HTERT RPE-1 (cell line): Measurements from ENCODE around the gene FANCG.

ENCODE experiments used
- in situ Hi-C: fragments of 300-500 bp; cut with MboI; formaldehyde crosslinking; loops from 4 replicates; pipeline ENCODE4 v1.14.3; 2020; ENCODE audit warnings: low sequenced_read_pairs

The FANCG gene

DNA sequence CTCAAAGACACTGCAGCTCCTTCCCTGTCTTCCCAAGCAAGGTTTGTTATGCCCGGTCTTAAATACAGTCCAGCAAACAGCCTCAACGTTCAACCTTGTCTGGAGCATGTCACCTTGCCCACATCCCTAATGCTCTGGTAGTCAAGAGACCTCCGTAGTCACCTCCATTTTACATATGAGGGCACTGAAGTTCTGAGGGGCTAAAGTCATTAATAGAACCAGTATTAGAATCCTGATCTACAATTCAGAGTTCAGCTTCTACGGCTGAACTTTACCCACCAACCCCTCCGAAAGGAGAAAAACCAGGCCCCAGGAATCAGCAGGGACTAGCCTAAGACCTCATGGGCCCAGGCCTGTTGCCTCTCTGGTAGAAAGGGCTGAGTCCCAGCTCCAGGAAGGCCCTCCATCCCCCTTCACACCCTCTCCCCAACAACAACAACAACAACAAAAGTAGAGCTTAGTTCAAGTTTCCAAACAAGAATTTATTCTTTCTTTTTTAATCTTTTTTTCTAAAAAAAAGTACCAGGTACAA, 24.0 kb upstream of the FANCG start:
- in situ Hi-C loops, result no loop called here

DNA sequence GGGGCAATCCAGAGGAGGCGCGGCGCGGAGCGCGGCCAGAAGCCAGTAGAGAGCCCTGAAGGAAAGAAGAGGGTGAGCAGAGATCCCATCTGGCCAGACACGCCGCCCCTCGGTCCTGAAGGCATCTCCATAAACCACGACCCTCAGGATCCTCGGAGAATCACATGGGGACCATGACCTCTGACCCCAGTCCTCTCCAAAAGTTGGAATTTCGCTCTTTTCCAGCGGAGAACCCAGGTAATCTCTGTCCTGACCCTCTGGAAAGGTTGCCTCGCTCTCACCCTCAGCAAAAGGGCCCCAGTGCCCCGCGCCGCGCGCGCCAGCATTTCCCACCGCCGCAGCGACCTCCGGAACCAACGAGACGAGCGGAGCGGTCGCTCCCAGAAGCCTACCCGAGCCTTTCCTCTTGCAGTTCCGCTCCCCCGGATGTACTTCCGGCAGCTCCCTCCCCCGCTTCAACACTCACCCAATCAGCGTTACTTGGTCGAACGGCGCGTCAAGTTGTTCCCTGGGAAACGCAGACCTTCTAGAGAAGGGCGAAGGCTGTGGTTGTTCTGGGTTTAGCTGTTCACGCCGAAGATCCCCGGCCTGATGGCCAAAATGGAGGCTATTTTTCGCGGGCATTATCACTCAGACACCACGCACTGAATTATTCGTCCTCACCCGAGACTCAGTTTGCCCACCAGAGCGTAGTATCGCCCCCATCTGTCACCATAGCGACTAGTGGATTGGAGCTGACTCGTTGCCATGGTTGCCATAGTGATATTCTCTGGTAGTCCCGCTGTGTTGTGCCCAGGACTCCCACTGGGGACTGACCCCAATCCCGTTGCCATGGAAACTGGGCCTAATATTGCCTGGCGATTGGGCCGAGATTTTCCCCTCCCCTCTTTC, 23.3 kb upstream of the FANCG start, which contains the start of gene STOML2:
Gene STOML2 (minus strand): TSS at position 363 of the 891 bp plus-strand sequence. CDS start 37 bp downstream, at position 326.
- in situ Hi-C loops, result no loop called here

DNA sequence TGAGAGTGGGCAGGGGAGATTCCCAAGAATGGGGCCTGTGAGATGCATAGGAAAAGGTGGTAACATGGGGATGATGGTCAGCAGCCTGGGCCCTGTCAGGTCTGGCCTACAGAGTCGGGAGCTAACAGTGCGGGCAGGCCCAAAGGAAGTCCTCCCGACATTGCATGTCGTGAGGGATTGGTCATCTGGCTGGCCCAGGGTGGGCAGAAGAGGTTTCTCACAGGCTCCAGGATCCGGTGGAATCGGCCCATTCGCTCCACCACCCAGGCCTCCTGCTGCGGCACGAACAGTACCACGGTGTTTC, 22.7 kb upstream of the FANCG start:
- in situ Hi-C loops, result no loop called here

DNA sequence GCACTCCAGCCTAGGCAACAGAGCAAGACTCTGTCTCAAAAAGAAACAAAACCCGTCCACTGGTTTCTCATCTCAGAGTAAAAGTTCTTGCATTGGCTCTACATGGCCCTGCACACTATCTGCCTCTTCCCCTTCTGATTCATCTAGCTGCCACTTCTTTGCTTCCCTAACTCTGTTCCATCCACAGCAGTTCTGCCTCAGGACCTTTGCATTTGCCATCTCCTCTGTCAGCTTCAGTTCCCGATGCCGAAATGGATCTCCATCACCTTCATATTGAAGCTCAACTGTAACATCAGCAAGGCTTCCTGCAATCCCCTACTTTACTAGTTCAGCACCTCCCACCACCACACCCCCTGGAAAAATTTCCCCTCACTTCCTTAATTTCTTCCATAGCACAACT, 17.8 kb upstream of the FANCG start:
- in situ Hi-C loops, result no loop called here

DNA sequence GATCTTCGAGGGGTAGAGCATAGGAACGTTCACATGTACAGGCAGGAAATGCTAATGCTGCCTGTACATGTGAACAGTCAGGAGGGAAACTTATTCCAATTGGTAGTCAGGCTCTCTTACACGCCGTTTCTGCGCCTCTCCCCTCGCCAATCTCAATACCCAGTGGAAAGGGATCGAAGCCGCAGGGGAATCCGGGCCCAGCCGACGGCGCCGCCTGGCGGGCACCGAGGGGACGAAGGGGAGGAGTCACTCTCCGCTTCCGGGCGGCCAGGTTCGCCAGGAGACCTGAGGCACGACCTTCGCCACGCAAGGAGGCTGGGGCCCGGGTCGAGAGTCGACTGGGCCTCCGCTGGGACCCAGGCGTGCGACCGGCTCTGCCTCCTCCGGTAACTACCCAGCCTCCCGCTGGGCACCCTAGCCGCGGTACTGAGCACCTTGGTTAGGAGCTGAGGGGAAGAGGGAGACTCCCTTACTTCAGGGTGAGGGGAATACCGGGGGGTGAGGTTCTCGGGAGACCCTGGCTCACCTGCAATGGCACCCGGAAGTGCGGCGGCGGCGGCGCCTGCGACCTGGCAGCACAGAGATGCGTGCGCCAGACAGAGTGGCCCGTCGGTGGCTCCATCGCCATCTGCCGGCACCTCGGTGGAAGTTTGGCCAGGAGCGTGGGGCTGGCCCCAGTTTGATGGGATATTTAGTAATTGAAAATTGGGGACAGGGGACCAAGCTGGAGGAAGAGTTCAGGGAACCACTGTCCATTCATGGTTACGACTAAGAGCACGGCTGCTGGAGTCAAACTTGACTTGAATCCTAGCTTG, 16.5 kb upstream of the FANCG start, which contains the start of gene PIGO:
Gene PIGO (minus strand): TSS at position 557 of the 815 bp plus-strand sequence. CDS start 1,026 bp downstream, outside the sequence.
- in situ Hi-C loops, result no loop called here

DNA sequence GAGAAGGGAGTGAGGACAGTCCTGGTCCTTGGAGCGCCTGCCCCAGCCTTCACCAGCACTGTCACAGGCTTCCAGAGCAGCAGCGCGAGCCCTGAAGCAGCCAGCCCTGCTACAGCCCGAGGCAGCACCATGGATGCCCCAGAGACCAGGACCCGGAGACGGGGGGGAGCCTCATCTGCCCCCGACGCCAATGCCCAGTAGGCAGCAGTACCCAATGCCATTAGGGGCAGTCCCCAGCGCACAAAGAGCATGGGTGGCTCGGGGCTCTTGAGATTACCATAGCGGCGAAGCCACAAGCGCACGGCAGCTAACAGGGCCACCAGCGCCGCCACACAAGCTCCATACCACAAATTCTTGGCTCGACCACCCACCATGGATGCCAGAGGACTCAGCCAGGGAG, 11.8 kb upstream of the FANCG start:
- in situ Hi-C loops, result no loop called here

DNA sequence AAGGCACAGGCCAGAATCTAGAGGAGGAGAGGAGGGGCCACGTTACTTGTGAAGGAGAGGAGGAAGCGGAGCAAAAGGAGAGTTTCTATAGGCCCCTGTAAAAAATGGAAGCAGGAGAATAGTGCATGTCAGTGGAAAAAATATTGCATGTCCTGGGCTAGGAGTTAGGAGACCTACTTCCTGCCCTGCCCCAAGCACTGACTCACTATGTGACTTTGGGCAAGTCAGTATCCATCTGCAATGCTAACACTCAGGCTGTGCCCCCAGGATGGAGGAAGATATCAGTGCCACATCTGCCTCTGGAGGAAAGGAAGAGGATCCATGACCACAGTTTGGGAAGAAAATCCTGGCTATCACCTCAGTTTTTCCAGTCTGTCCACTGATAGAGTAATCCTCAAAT, 9.7 kb upstream of the FANCG start:
- in situ Hi-C loops, result no loop called here

DNA sequence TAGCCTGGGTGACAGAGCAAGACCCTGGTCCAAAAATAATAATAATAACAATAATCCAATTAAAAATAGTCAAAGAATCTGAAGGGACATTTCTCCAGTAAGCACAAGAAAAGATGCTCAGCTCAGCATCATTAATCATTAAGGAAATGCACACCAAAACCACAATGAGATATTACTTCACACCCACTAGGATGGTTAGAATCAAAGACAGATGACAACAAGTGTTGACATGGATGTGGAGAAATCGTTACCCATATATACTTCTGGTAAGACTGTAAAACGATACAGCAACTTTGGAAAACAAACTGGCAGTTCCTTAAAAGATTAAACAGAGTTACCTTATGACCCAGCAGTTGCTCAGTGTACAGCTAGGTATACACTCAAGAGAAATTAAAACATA, 5.3 kb upstream of the FANCG start:
- in situ Hi-C loops, result no loop called here

DNA sequence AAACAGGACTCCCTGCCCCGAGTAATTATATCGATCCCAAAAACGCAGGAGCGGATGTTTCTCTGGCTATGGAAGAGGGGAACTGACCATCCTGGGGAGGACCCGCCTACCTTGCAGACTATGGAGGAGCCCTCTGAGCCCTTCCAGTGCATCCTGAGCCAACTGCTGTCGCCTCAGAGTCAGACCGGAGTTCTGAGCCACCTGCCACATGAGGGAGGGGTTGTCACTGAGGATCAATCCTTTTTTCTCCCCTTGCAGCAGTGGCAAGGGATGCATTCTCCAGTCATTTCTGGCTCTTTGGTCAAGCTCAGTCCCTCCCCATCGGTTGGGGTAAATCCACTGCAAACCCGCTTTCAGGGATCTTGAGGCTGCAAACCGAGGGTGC, 709 bp downstream of the FANCG start:
- in situ Hi-C loops, result no loop called here

DNA sequence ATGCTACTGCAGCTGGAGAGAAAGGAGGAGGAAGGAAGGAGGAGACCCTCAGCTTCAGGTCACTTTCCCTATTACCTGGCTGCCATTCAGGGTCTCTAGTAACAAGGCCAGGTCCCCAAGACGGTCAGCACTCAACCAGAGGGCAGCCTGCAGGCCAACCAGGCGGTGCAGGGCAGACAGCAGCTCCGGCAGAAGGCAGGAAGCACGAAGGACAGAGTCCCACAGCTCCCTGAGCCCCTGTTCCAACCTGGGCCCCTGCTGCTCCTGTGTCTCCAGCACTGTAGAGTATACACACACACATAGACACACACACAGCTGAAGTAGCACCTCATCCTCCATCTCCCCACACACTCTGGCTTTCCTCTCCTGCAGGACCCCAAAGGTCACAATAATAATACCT, 1.7 kb downstream of the FANCG start:
- in situ Hi-C loops, result no loop called here

DNA sequence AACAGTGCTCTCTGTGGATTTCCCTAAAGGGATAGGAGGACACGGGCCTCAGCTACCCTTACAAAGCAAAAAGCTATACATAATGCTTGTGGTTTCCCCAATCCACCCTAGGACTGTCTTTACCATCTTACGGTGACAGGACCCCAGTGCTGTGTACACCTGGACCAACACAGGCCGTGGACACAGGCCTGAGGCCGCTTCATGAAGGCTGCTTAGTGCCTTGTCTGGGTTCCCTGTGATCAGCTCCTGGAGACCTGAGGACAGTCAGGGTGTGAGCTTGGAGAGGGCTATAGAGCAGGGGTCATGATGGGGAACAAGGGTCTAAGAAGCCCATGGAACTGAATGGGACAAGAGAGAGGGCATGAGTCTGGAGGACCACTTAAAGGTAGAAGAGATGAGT, 2.9 kb downstream of the FANCG start:
- in situ Hi-C loops, result no loop called here

DNA sequence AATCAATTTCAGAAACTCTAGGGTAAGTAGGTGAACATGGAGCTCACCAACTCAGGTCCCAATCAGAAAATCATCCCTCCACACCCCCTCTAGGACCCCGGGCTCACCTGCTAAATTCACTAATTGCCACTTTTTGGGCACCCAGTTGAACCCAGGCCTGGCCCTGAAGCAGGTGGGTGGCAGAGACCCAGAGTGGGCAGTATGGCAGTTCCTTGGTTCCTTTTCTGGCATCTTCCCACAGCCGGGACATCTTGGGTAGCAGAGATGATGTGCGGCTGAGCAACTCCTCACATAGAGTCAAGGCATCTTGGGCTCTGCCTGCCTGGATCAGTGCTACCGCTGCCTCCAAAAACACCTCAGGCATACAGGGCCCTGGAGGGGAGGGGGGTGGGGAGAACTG, 4.4 kb downstream of the FANCG start:
- in situ Hi-C loops, result no loop called here

DNA sequence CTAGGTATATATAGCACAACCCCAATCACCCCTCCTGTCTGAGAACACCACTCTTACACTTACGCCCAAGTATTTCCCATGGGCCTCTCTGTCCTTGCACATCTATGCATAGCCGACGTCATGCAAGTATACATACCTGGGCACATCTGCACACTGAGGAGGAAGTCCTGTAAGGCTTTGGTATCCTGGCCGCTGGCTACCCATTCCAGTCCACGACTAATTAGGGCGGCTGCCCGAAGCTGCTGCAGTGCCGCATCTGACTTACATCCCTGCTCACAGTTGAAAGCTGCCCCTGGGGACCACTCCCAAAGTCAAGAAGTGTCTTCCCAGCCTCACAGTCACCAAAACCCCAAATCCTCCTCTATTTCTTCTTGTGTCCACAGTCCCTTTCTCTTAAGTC, 5.0 kb downstream of the FANCG start:
- in situ Hi-C loops, result no loop called here

DNA sequence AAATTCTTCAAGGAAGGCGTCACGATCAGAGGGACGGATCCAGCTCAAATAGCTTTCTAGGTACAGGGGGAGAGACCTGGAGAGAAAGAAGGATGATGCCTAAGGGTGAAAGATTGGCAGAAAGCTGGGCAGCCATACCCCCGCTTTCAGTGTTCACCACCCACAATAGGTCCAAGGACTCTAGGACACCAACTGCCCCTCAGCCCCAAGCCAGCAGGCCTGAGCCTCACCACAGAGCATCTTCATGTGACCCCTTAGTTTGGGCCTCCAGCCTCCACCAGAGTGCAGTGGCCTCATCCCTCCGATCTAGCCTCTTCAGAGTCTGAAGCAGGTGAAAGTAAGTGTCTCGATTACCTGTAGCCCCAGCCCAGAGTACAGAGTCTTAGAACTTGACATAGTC, 5.6 kb downstream of the FANCG start:
- in situ Hi-C loops, result no loop called here

DNA sequence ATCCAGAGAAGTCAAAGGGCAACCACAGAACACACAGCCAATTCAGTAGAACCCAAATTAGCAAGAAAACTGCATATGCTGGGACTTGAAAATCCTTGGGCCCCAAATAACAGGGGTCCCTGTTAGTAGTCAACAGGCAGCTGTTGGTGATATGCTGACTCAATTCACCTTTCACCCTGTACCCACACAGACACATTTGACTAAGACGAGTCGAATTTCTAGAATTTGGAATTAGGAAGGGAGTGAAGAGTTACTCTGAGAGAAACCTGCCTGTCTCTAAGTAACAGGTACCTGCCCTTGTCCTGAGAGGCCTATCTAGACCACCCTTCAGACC, 6.5 kb downstream of the FANCG start:
- in situ Hi-C loops, result no loop called here

DNA sequence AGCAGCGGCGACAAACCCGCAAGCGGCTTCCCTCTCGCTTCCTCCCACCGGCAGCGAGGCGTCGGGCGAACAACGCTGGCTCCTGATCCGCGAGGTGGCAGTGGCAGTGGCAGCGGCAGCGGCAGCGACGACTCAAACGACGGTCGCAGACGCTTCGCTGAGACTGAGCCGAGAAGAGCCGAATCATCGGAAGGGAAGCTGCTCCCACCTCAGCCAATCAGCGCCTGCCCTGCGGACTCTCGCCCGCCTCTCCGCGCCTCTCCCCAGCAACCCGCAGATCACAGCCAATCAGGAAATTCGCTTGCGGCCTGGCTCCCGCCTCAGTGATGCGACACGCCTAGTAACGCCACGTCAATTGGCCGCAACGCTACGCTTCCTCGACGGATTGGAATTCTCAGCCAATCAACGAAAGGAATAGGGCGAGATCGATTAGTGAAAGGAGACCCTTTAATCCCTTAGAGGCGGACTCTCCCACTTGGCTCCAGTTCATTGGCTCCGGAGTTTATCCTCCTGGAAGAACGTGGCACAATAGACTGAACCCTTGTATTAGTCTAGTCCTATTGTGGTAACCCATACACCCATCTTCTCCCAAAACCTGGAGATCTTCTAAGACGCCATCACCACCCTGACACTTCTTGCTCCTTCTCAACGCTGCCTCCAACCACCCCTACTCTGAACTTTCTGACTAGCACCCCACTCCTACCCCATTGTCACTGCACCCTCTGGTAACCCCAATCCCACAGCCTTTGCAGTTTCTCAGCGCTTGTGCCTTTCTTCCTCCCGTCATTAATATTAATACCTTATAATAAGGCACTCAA, 7.1 kb downstream of the FANCG start, which contains the start of gene VCP:
Gene VCP (minus strand): TSS at position 165 of the 818 bp plus-strand sequence. CDS start 272 bp downstream, outside the sequence.
- in situ Hi-C loops, result no loop called here

DNA sequence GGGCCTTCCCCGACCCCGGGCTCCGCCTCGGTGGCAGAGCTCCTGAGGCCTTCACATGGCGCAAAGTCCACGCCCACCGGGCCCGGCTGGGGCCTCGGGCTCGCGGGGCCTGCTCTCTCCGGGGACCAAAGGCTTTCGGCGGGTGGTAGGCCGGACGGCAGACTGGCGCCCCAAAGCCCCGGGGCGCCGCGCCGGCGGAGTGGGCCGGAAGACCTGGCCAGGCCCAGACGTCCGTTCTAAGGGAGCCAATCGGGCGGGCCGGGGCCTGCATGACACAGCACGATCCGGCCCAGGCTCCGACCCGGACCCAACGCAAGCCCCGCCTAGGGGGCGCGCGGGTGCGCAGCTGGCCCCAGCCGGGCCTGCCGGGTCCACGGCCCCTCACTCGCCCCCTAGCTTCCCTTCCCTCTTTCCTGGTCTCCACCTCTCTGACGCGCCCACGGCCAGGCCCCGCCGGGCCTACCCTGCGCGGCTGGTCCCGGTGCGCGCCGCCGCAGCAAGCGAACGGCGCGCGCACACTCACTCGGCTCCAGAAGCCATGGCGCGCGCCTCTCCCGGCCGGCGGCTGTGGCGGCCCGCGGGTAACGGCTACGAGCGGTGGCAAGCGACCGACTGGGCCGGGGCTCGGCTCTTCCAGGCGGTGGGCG, 7.8 kb downstream of the FANCG start:
- in situ Hi-C loops, result no loop called here

DNA sequence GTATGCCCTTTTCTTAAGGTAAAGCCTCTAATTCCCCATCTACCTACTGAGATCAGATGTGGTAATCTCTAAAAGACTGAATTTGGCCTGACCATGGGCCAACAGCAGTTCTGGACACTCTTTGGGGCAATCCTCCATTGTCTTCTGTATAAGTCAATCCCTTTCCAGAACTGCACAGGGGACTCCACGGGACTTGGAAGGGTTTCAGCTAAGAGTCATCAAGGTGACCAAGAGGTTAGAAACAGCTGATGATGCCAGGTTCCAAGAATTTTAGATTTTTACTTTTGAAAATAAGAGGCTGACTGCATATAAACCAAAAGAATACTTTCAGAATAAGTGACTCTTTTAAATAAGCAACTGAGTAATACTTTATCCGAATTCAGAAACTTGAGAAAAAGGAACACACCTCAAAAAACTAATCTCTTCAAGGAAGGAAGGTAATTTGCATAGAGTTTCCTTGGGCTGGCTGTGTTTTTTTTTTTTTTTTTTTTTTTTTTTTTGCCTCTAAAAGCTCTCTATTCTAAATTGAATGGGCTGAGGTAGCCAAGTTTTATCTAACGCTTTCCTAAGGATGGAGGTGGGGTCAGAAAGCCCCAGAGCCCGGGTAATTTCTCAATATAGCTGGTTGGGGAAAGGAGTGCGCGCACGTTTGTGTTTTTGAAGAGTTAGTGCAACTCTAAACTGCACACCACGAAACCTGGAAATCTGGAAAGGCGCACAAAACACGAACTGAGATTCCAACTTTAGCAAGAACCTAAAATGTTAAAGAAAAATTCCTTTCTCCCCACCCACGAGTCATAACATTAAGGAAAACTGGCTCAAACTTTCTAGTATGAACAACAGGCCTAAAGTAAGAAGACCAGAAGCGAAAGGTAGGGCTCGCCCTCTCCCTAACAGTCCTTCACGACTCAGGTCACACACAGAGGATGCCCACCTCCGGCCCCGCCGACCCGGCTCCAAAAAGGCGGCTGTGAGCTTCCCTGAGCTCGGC, 8.6 kb downstream of the FANCG start:
- in situ Hi-C loops, result no loop called here

DNA sequence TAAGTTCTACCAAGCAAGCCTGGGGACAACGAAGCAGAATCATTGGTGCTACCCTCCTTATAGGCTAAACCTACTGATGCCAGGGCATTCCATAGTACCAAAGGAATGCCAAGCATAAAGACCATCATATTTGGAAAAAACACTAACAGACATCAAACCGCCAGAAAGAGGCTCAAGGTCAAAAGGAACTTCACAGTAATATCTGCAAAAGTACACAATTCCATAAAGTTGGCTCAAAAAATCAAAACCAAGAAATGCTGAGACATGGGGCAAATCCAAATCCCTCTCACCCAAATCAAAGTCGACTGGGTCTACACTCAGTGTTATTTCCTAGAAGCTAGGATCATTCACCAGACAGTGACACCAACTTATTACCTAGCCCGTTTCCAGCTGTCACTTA, 10.7 kb downstream of the FANCG start:
- in situ Hi-C loops, result no loop called here
